Keratinocyte (primary cell): ENCODE results near the gene TEX48. TPM values are rescaled to one million over a fixed set of nuclear protein-coding genes. Genes with fewer than 3 reads are reported as not detected.

Experiments used
- DNase-seq: peaks from one replicate; pipeline ENCODE4 v3.0.0-alpha.2; 2011; ENCODE audit warnings: low read depth, missing footprints, low spot score
- FAIRE-seq: peaks from 2 replicates; lab custom pipeline; 2011; peaks lifted over from hg19 to GRCh38; lab: Jason Lieb, UNC
- H2AFZ ChIP-seq: 2 replicates; pipeline ENCODE4 v1.6.0; 2012; ENCODE audit warnings: low read length, control low read depth, inconsistent platforms; ENCODE audit not compliant: control insufficient read depth
- H3K27ac ChIP-seq: 2 replicates; pipeline ENCODE4 v1.5.1; 2011; ENCODE audit warnings: low read length; ENCODE audit not compliant: control insufficient read depth, insufficient read depth
- H3K27me3 ChIP-seq: 3 replicates; pipeline ENCODE4 v1.6.0; 2011; ENCODE audit warnings: low read length; ENCODE audit not compliant: control insufficient read depth, insufficient read depth; ENCODE audit errors: extremely low read depth
- H3K36me3 ChIP-seq, 2 experiments: 2 replicates in 1 of 2; 3 replicates in 1 of 2; pipeline ENCODE4 v1.5.1; 2011; ENCODE audit warnings: low read length in 2 of 2, mild to moderate bottlenecking in 1 of 2; ENCODE audit not compliant: control insufficient read depth in 2 of 2, insufficient read depth in 2 of 2; ENCODE audit errors: extremely low read depth in 1 of 2
- H3K4me1 ChIP-seq: 3 replicates; pipeline ENCODE4 v1.5.1; 2011; ENCODE audit warnings: low read length; ENCODE audit not compliant: control insufficient read depth, insufficient read depth; ENCODE audit errors: extremely low read depth
- H3K4me2 ChIP-seq: 3 replicates; pipeline ENCODE4 v1.6.0; 2011; ENCODE audit warnings: low read depth, low read length; ENCODE audit not compliant: control insufficient read depth, insufficient read depth; ENCODE audit errors: extremely low read depth
- H3K4me3 ChIP-seq, 3 experiments: fragments of 200-600 bp in 1 of 3; sonication (generic) in 1 of 3; 2 replicates in 2 of 3; 3 replicates in 1 of 3; pipeline ENCODE4 v1.5.1; 2011 to 2016; ENCODE audit warnings: low read length in 3 of 3, mild to moderate bottlenecking in 3 of 3, control low read depth in 2 of 3, inconsistent platforms in 1 of 3, low read depth in 1 of 3, mixed read lengths in 1 of 3, mixed run types in 1 of 3, moderate library complexity in 1 of 3; ENCODE audit not compliant: control insufficient read depth in 2 of 3, insufficient read depth in 2 of 3; ENCODE audit errors: extremely low read depth in 1 of 3
- H3K79me2 ChIP-seq: 2 replicates; pipeline ENCODE4 v1.6.0; 2012; ENCODE audit warnings: low read length; ENCODE audit not compliant: control insufficient read depth, insufficient read depth
- H3K9ac ChIP-seq: 3 replicates; pipeline ENCODE4 v1.6.0; 2011; ENCODE audit warnings: low read length; ENCODE audit not compliant: control insufficient read depth, insufficient read depth; ENCODE audit errors: extremely low read depth
- H3K9me1 ChIP-seq: 3 replicates; pipeline ENCODE4 v1.6.0; 2011; ENCODE audit warnings: low read length; ENCODE audit not compliant: control insufficient read depth, insufficient read depth; ENCODE audit errors: extremely low read depth
- H3K9me3 ChIP-seq: 2 replicates; pipeline ENCODE4 v1.5.1; 2012; ENCODE audit warnings: low read depth, low read length; ENCODE audit not compliant: control insufficient read depth
- H4K20me1 ChIP-seq: 3 replicates; pipeline ENCODE4 v1.6.0; 2011; ENCODE audit warnings: low read length; ENCODE audit not compliant: control insufficient read depth, insufficient read depth; ENCODE audit errors: extremely low read depth
- CTCF ChIP-seq, 3 experiments: IDR thresholded peaks in 1 of 3; conservative IDR thresholded peaks in 1 of 3; optimal IDR thresholded peaks in 1 of 3; 2 replicates in 2 of 3; 3 replicates in 1 of 3; pipeline versions ENCODE3 to v1.5.1; 2011; ENCODE audit warnings: low read length in 3 of 3, mild to moderate bottlenecking in 3 of 3, moderate library complexity in 2 of 3, control low read depth in 1 of 3, inconsistent platforms in 1 of 3; ENCODE audit not compliant: insufficient read depth in 2 of 3; ENCODE audit errors: extremely low read depth in 1 of 3
- EZH2 ChIP-seq: IDR thresholded peaks from one replicate; pipeline ENCODE4 v1.6.1; 2012; ENCODE audit warnings: inconsistent platforms, mild to moderate bottlenecking, low read length, moderate library complexity
- dilution Hi-C: fragments of 300-500 bp; cut with MboI; formaldehyde crosslinking; loops from one replicate; pipeline ENCODE4 v1.7.0; 2020; ENCODE audit warnings: low sequenced_read_pairs; ENCODE audit not compliant: extremely low pct_ligation_motif_present
- polyA plus RNA-seq, 5 experiments: library from polyadenylated mRNA; depleted of rRNA in 3 of 5; stranded (reverse) in 3 of 5; stranded (forward) in 1 of 5; unstranded in 1 of 5; fragments of >200 nt; gene quantifications; 1 replicate in 1 of 5; 2 replicates in 3 of 5; 3 replicates in 1 of 5; pipeline versions ENCODE4 v1.2.1 to v1.2.3, GENCODE V29; 2011 to 2012; ENCODE audit warnings: missing spikeins in 2 of 5, low read depth in 1 of 5, low replicate concordance in 1 of 5

TEX48 gene
- polyA plus RNA-seq, 1 donor (not counting 4 experiments of a cell fraction or from before 2014, with no cell fraction given): not detected

- Histone ChIP-seq H3K4me2 (no peak overlapping the region), H3K4me1 (peaks cover 35% of the 10 kb centered on the region), H3K79me2 (no peaks in the 10 kb centered on the region), H3K9ac (no peak overlapping the region), H2AFZ (no peak overlapping the region), H3K9me1 (no peaks in the 10 kb centered on the region), H3K27ac (no peak overlapping the region), H3K9me3 (no peaks in the 10 kb centered on the region), H3K4me3 (no peak overlapping the region), H4K20me1 (no peaks in the 10 kb centered on the region), H3K27me3 (no peaks in the 10 kb centered on the region), H3K36me3 (no peaks in the 10 kb centered on the region)
- dilution Hi-C loops: no loop called here
- DNase-seq (no peak), FAIRE-seq (no peak)
- TF ChIP-seq EZH2 (no peak), CTCF (optimal IDR thresholded peaks at IDR 0.05 in 1 of 3, IDR thresholded peaks at IDR 0.05 in 1 of 3, conservative IDR thresholded peaks at IDR 0.05 in 1 of 3; ENCODE audit: extremely low read depth in 1 of 3, insufficient read depth in 2 of 3, low read length in 3 of 3) (no peak)
These were observed 36.0 kb upstream of the TEX48 start for GRCh38 chr9:114717908-114718486.

- Histone ChIP-seq H2AFZ (no peak overlapping the region), H3K27me3 (no peaks in the 10 kb centered on the region), H3K4me1 (no peaks in the 10 kb centered on the region), H3K4me3 (no peak overlapping the region), H3K9me1 (no peaks in the 10 kb centered on the region), H3K4me2 (no peak overlapping the region), H3K79me2 (no peaks in the 10 kb centered on the region), H3K9me3 (no peaks in the 10 kb centered on the region), H3K36me3 (no peaks in the 10 kb centered on the region), H3K9ac (no peak overlapping the region), H3K27ac (no peak overlapping the region), H4K20me1 (no peaks in the 10 kb centered on the region)
- dilution Hi-C loops: no loop called here
- DNase-seq (no peak), FAIRE-seq (no peak)
- TF ChIP-seq EZH2: no peak
- TF ChIP-seq CTCF (optimal IDR thresholded peaks at IDR 0.05 in 1 of 3, IDR thresholded peaks at IDR 0.05 in 1 of 3, conservative IDR thresholded peaks at IDR 0.05 in 1 of 3; ENCODE audit: extremely low read depth in 1 of 3, insufficient read depth in 2 of 3, low read length in 3 of 3): no peak
These were observed 27.6 kb upstream of the TEX48 start for GRCh38 chr9:114709636-114710035.
